ENCODE data around the gene PACSIN2. TPM values are rescaled to one million over a fixed set of nuclear protein-coding genes. Genes with fewer than 3 reads are reported as not detected.

PACSIN2 gene
- total RNA-seq, 1 experiment from 2014 or later = 70.5 TPM

- H3K27ac Mint-ChIP-seq = peak overlapping the region; percentile 27
- H3K36me3 Mint-ChIP-seq = no peaks in the 10 kb centered on the region
- ChIA-PET CTCF (no interaction called here), POLR2A (no interaction called here)
- H3K4me3 Mint-ChIP-seq = no peak overlapping the region
- no peaks in the 10 kb centered on the region for H3K9me3 Mint-ChIP-seq
- peaks cover 35% of the 10 kb centered on the region for H3K4me1 Mint-ChIP-seq
- H3K27me3 Mint-ChIP-seq (ENCODE audit: low read depth) = no peaks in the 10 kb centered on the region
- DNase-seq (ENCODE audit: low spot score) (no peak), ATAC-seq (no peak)
- no peak for TF ChIP-seq STAT6 (CRISPR knock-in tag; conservative IDR thresholded peaks at IDR 0.05; ENCODE audit: low read depth)
- no peak for TF ChIP-seq USF1 (CRISPR knock-in tag; IDR thresholded peaks at IDR 0.05)
- no peak for TF ChIP-seq NFE2L1 (CRISPR knock-in tag; IDR thresholded peaks at IDR 0.05)
- TF ChIP-seq MLX (CRISPR knock-in tag; IDR thresholded peaks at IDR 0.05) = no peak
- TF ChIP-seq ETV6 (CRISPR knock-in tag; IDR thresholded peaks at IDR 0.05) = no peak
- TF ChIP-seq ZMAT4 (CRISPR knock-in tag; IDR thresholded peaks at IDR 0.05) = no peak
- no peak for TF ChIP-seq GABPB1 (CRISPR knock-in tag; IDR thresholded peaks at IDR 0.05)
- TF ChIP-seq NR2C2 (CRISPR knock-in tag; IDR thresholded peaks at IDR 0.05) = no peak
- TF ChIP-seq ARID4B (CRISPR knock-in tag; IDR thresholded peaks at IDR 0.05; ENCODE audit: borderline replicate concordance) = no peak
- no peak for TF ChIP-seq NFATC4 (CRISPR knock-in tag; IDR thresholded peaks at IDR 0.05)
- TF ChIP-seq GRHL2 (CRISPR knock-in tag; IDR thresholded peaks at IDR 0.05; ENCODE audit: insufficient replicate concordance, severe bottlenecking) = no peak
- TF ChIP-seq FOXK1 (CRISPR knock-in tag; IDR thresholded peaks at IDR 0.05) = no peak
- no peak for TF ChIP-seq ZSCAN18 (CRISPR knock-in tag; IDR thresholded peaks at IDR 0.05)
- TF ChIP-seq ATF3 (CRISPR knock-in tag; conservative IDR thresholded peaks at IDR 0.05) = no peak
Observed at GRCh38 chr22:42927966-42928365, 87.0 kb downstream of the PACSIN2 start.

- DNase-seq (ENCODE audit: low spot score) (no peak), ATAC-seq (no peak)
- POLR2A ChIA-PET = no interaction called here
- peaks cover 45% of the 10 kb centered on the region for H3K4me1 Mint-ChIP-seq
- H3K4me3 Mint-ChIP-seq = no peak overlapping the region
- no peaks in the 10 kb centered on the region for H3K36me3 Mint-ChIP-seq
- no peaks in the 10 kb centered on the region for H3K27me3 Mint-ChIP-seq (ENCODE audit: low read depth)
- peak overlapping the region; percentile 29 for H3K27ac Mint-ChIP-seq
- H3K9me3 Mint-ChIP-seq = no peaks in the 10 kb centered on the region
- CTCF ChIA-PET = interaction anchor here (1.0 to 1.3 kb wide), 3 partner anchors 9 to 133 kb away, joined by 3 to 5 read pairs (median 5); no protein-coding TSS in a partner anchor
- TF ChIP-seq KAT7 (CRISPR knock-in tag; IDR thresholded peaks at IDR 0.05; ENCODE audit: borderline replicate concordance) = no peak
- TF ChIP-seq HMGA2 (CRISPR knock-in tag; IDR thresholded peaks at IDR 0.05) = no peak
- TF ChIP-seq SMAD3 (CRISPR knock-in tag; IDR thresholded peaks at IDR 0.05; ENCODE audit: borderline replicate concordance) = no peak
- TF ChIP-seq TEAD4 (CRISPR knock-in tag; IDR thresholded peaks at IDR 0.05) = no peak
- no peak for TF ChIP-seq IRF2 (CRISPR knock-in tag; IDR thresholded peaks at IDR 0.05; ENCODE audit: borderline replicate concordance, low read depth)
- no peak for TF ChIP-seq USF2 (CRISPR knock-in tag; IDR thresholded peaks at IDR 0.05)
- TF ChIP-seq NFE2L1 (CRISPR knock-in tag; IDR thresholded peaks at IDR 0.05) = no peak
- TF ChIP-seq ESRRA (CRISPR knock-in tag; IDR thresholded peaks at IDR 0.05; ENCODE audit: borderline replicate concordance) = no peak
- TF ChIP-seq ZNF423 (CRISPR knock-in tag; IDR thresholded peaks at IDR 0.05) = no peak
- no peak for TF ChIP-seq NFATC4 (CRISPR knock-in tag; IDR thresholded peaks at IDR 0.05)
- no peak for TF ChIP-seq CDX4 (CRISPR knock-in tag; IDR thresholded peaks at IDR 0.05; ENCODE audit: borderline replicate concordance)
- no peak for TF ChIP-seq CREB1 (CRISPR knock-in tag; IDR thresholded peaks at IDR 0.05)
Observed at GRCh38 chr22:42926768-42927167, 88.2 kb downstream of the PACSIN2 start.
